ENCODE measurements around the gene SUZ12.

DNA sequence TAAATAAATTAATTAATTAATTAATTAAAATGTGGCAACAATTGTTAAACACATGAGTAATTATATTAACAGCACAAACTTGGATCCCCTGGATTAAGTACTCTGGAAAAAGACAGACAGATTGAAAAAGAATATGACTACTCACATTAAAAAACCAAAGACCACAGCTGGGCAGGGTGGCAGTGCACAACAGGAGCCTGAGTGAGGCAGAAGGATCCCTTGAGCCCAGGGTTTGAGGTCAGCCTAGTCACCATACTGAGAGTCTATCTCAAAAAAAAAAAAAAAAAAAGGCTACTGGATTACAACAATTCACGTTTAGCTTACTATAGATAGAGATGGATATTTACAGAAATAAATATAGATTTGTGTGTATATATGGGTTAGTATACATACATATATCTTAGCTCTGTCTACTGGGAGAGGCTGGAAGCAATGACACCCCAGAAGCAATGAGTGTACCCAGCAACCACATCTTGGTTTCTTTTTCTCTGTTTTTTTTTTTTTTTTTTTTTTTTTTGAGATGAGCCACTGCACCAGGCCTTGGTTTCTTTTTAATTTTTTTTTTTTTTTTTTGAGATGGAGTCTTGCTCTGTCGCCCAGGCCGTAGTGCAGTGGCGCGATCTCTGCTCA is 10.6 kb upstream of the SUZ12 start:
- TF ChIP-seq, protein P1, sequence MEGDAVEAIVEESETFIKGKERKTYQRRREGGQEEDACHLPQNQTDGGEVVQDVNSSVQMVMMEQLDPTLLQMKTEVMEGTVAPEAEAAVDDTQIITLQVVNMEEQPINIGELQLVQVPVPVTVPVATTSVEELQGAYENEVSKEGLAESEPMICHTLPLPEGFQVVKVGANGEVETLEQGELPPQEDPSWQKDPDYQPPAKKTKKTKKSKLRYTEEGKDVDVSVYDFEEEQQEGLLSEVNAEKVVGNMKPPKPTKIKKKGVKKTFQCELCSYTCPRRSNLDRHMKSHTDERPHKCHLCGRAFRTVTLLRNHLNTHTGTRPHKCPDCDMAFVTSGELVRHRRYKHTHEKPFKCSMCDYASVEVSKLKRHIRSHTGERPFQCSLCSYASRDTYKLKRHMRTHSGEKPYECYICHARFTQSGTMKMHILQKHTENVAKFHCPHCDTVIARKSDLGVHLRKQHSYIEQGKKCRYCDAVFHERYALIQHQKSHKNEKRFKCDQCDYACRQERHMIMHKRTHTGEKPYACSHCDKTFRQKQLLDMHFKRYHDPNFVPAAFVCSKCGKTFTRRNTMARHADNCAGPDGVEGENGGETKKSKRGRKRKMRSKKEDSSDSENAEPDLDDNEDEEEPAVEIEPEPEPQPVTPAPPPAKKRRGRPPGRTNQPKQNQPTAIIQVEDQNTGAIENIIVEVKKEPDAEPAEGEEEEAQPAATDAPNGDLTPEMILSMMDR (IDR thresholded peaks at IDR 0.05), result no peak
- no peak for TF ChIP-seq POLR2A (IDR thresholded peaks at IDR 0.05)

All from vagina (tissue), 2 donors.